Measurements from ENCODE around the gene RABGAP1L.
"Not testable (repeated sequence)": the region's sequence is repeated elsewhere in the genome, so short reads cannot be mapped to it uniquely, and the experiment has no call there.

Gene RABGAP1L

GRCh38 chr1:174829990-174830389 is 670.7 kb downstream of the RABGAP1L start:
- FAIRE-seq = peak; percentile 35
- DNase-seq (ENCODE audit: insufficient read length, low spot score) = no peak

GRCh38 chr1:174836543-174836942 is 677.2 kb downstream of the RABGAP1L start:
- FAIRE-seq (no peak), DNase-seq (ENCODE audit: insufficient read length, low spot score) (no peak)
- no peak for TF ChIP-seq POLR2AphosphoS5 (IDR thresholded peaks at IDR 0.05; ENCODE audit: low read depth, low read length)
- no peak for TF ChIP-seq TAF1 (IDR thresholded peaks at IDR 0.05; ENCODE audit: low read depth, low read length)
- no peak for TF ChIP-seq POLR2A (IDR thresholded peaks at IDR 0.05; ENCODE audit: low read depth, low read length)
- no peak for TF ChIP-seq SPI1 (IDR thresholded peaks at IDR 0.05; ENCODE audit: low read depth, low read length)
- TF ChIP-seq PAX5 (IDR thresholded peaks at IDR 0.05; ENCODE audit: insufficient read depth, low read length, severe bottlenecking) = no peak
- TF ChIP-seq POU2F2 (IDR thresholded peaks at IDR 0.05; ENCODE audit: low read depth, low read length) = no peak

More at GRCh38 chr1:174829990-174830389, 670.7 kb downstream of the RABGAP1L start:
- no peak for TF ChIP-seq TAF1 (IDR thresholded peaks at IDR 0.05; ENCODE audit: low read depth, low read length)
- no peak for TF ChIP-seq PAX5 (IDR thresholded peaks at IDR 0.05; ENCODE audit: insufficient read depth, low read length, severe bottlenecking)
- no peak for TF ChIP-seq SPI1 (IDR thresholded peaks at IDR 0.05; ENCODE audit: low read depth, low read length)
- no peak for TF ChIP-seq POLR2A (IDR thresholded peaks at IDR 0.05; ENCODE audit: low read depth, low read length)
- no peak for TF ChIP-seq POU2F2 (IDR thresholded peaks at IDR 0.05; ENCODE audit: low read depth, low read length)
- no peak for TF ChIP-seq POLR2AphosphoS5 (IDR thresholded peaks at IDR 0.05; ENCODE audit: low read depth, low read length)

DNA sequence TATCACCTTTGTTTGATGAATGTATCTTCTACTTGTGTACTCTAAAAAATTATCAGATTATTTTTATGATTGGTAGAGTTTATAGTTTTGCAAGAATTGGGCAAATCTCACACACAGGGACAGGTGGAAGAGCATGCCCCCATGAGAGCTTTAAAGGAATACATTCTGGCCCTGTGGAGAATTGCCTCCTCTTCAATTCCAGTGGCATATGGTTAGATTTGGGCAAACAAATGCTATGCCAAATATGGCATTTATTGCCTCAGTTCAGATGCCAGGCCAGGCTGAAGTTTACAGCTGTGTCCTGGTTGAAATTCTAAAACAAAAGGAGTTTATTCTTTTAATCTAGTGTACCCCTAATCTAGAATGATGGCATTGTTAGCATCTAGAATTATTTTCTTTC is 678.1 kb downstream of the RABGAP1L start:
- TF ChIP-seq POU2F2 (IDR thresholded peaks at IDR 0.05; ENCODE audit: low read depth, low read length) (no peak), PAX5 (IDR thresholded peaks at IDR 0.05; ENCODE audit: insufficient read depth, low read length, severe bottlenecking) (no peak), SPI1 (IDR thresholded peaks at IDR 0.05; ENCODE audit: low read depth, low read length) (no peak), POLR2AphosphoS5 (IDR thresholded peaks at IDR 0.05; ENCODE audit: low read depth, low read length) (no peak), POLR2A (IDR thresholded peaks at IDR 0.05; ENCODE audit: low read depth, low read length) (no peak), TAF1 (IDR thresholded peaks at IDR 0.05; ENCODE audit: low read depth, low read length) (no peak)
- DNase-seq (ENCODE audit: insufficient read length, low spot score) = no peak
- no peak for FAIRE-seq

GRCh38 chr1:174839211-174839610 is 679.9 kb downstream of the RABGAP1L start:
- TF ChIP-seq POU2F2 (IDR thresholded peaks at IDR 0.05; ENCODE audit: low read depth, low read length) (no peak), POLR2AphosphoS5 (IDR thresholded peaks at IDR 0.05; ENCODE audit: low read depth, low read length) (no peak), POLR2A (IDR thresholded peaks at IDR 0.05; ENCODE audit: low read depth, low read length) (no peak), TAF1 (IDR thresholded peaks at IDR 0.05; ENCODE audit: low read depth, low read length) (no peak), PAX5 (IDR thresholded peaks at IDR 0.05; ENCODE audit: insufficient read depth, low read length, severe bottlenecking) (no peak), SPI1 (IDR thresholded peaks at IDR 0.05; ENCODE audit: low read depth, low read length) (no peak)
- DNase-seq (ENCODE audit: insufficient read length, low spot score) = no peak
- no peak for FAIRE-seq

DNA sequence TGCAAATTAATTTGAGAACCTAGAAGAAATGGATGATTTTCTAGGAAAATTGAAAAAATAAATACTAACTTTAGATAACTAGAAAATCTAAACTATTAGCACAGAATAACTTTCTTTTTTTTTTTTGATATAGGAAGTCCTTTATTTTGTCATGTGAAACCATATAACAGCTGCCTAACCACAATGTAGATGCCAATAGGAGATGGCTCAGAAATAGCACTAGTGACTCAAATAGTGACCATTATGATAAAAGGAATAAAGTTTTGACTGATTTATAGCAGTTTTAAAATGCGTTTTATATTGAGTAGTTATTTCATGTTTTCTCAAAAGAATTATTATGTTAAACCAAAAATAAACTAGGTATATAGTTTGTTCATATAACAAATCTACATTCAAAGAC is 682.4 kb downstream of the RABGAP1L start:
- FAIRE-seq (no peak), DNase-seq (ENCODE audit: insufficient read length, low spot score) (no peak)
- no peak for TF ChIP-seq POLR2A (IDR thresholded peaks at IDR 0.05; ENCODE audit: low read depth, low read length)
- TF ChIP-seq TAF1 (IDR thresholded peaks at IDR 0.05; ENCODE audit: low read depth, low read length) = no peak
- no peak for TF ChIP-seq SPI1 (IDR thresholded peaks at IDR 0.05; ENCODE audit: low read depth, low read length)
- no peak for TF ChIP-seq PAX5 (IDR thresholded peaks at IDR 0.05; ENCODE audit: insufficient read depth, low read length, severe bottlenecking)
- TF ChIP-seq POU2F2 (IDR thresholded peaks at IDR 0.05; ENCODE audit: low read depth, low read length) = no peak
- TF ChIP-seq POLR2AphosphoS5 (IDR thresholded peaks at IDR 0.05; ENCODE audit: low read depth, low read length) = no peak

DNA sequence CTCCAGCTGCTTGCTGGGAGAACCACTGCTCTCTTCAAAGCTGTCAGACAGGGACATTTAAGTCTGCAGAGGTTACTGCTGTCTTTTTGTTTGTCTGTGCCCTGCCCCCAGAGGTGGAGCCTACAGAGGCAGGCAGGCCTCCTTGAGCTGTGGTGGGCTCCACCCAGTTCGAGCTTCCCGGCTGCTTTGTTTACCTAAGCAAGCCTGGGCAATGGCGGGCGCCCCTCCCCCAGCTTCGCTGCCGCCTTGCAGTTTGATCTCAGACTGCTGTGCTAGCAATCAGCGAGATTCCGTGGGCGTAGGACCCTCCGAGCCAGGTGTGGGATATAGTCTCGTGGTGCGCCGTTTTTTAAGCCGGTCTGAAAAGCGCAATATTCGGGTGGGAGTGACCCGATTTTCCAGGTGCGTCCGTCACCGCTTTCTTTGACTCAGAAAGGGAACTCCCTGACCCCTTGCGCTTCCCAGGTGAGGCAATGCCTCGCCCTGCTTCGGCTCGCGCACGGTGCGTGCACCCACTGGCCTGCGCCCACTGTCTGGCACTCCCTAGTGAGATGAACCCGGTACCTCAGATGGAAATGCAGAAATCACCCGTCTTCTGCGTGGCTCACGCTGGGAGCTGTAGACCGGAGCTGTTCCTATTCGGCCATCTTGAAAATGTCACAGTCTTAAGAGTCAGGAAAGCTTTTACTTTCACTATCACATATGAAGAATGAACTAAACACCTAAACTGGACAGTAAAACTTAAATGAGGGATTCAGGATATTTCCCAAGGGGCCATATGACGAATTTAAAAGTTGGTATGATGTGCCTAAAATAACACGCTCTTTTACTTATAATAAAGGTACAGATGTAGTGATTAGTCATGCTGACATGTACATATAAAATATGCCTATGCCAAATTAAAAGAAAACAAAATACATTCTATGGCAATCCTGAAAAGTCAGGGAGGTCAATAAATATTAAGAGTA is 689.6 kb downstream of the RABGAP1L start:
- not testable (repeated sequence) for FAIRE-seq; DNase-seq (ENCODE audit: insufficient read length, low spot score)

DNA sequence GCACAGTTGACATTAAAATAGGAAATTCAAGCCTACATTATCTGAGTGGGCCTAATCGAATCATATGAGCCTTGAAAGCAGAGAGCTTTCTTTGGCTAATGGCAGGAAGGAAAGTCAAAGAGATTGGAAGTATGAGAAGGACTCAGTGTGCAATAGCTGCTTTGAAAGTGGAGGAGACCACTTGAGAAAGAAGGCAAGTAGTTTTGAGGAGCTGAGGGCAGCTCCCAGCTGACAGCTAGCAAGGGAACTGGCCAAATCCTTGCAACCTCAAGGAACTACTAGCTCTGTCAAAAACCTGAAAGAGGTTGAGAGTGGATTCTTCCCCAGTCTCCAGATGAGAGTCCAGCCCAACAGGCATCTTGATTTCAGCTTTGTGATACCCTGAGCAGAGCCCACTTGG is 691.4 kb downstream of the RABGAP1L start:
- DNase-seq (ENCODE audit: insufficient read length, low spot score) (no peak), FAIRE-seq (no peak)
- no peak for TF ChIP-seq POU2F2 (IDR thresholded peaks at IDR 0.05; ENCODE audit: low read depth, low read length)
- TF ChIP-seq SPI1 (IDR thresholded peaks at IDR 0.05; ENCODE audit: low read depth, low read length) = no peak
- no peak for TF ChIP-seq POLR2A (IDR thresholded peaks at IDR 0.05; ENCODE audit: low read depth, low read length)
- no peak for TF ChIP-seq TAF1 (IDR thresholded peaks at IDR 0.05; ENCODE audit: low read depth, low read length)
- no peak for TF ChIP-seq POLR2AphosphoS5 (IDR thresholded peaks at IDR 0.05; ENCODE audit: low read depth, low read length)
- no peak for TF ChIP-seq PAX5 (IDR thresholded peaks at IDR 0.05; ENCODE audit: insufficient read depth, low read length, severe bottlenecking)

GRCh38 chr1:174858301-174858700 is 699.0 kb downstream of the RABGAP1L start:
- FAIRE-seq (no peak), DNase-seq (ENCODE audit: insufficient read length, low spot score) (no peak)
- TF ChIP-seq POLR2AphosphoS5 (IDR thresholded peaks at IDR 0.05; ENCODE audit: low read depth, low read length) (no peak), TAF1 (IDR thresholded peaks at IDR 0.05; ENCODE audit: low read depth, low read length) (no peak), PAX5 (IDR thresholded peaks at IDR 0.05; ENCODE audit: insufficient read depth, low read length, severe bottlenecking) (no peak), SPI1 (IDR thresholded peaks at IDR 0.05; ENCODE audit: low read depth, low read length) (no peak)

- no peak for TF ChIP-seq TAF1 (IDR thresholded peaks at IDR 0.05; ENCODE audit: low read depth, low read length)
- TF ChIP-seq POU2F2 (IDR thresholded peaks at IDR 0.05; ENCODE audit: low read depth, low read length) = no peak
- no peak for TF ChIP-seq POLR2A (IDR thresholded peaks at IDR 0.05; ENCODE audit: low read depth, low read length)
- no peak for TF ChIP-seq PAX5 (IDR thresholded peaks at IDR 0.05; ENCODE audit: insufficient read depth, low read length, severe bottlenecking)
- TF ChIP-seq SPI1 (IDR thresholded peaks at IDR 0.05; ENCODE audit: low read depth, low read length) = no peak
- no peak for TF ChIP-seq POLR2AphosphoS5 (IDR thresholded peaks at IDR 0.05; ENCODE audit: low read depth, low read length)
- no peak for FAIRE-seq
- no peak for DNase-seq (ENCODE audit: insufficient read length, low spot score)
Measured at GRCh38 chr1:174870319-174870718, 711.0 kb downstream of the RABGAP1L start.

DNA sequence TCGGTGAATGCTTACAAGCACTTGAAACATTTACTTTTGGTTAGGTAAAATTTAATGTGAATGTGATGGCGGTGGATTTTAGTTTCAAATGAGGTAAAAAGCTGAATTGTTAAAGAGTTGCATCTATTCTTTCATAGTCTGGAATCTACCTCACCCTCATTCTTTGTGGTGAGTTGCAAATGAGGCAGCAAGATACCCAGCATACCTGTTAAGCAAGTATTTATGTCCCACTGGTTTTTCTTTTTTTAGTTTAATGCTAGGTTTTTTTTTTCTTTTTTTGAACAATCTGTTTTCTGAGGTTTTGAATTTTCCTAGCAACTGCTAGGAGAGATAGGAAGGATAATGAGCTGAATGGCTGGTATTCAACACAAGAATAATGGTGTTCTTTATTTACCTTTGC is 712.6 kb downstream of the RABGAP1L start:
- TF ChIP-seq SPI1 (IDR thresholded peaks at IDR 0.05; ENCODE audit: low read depth, low read length) (no peak), POLR2AphosphoS5 (IDR thresholded peaks at IDR 0.05; ENCODE audit: low read depth, low read length) (no peak), TAF1 (IDR thresholded peaks at IDR 0.05; ENCODE audit: low read depth, low read length) (no peak), PAX5 (IDR thresholded peaks at IDR 0.05; ENCODE audit: insufficient read depth, low read length, severe bottlenecking) (no peak)
- DNase-seq (ENCODE audit: insufficient read length, low spot score) (no peak), FAIRE-seq (no peak)
